ENCODE measurements around the gene EIF3L. TPM values are rescaled to one million over a fixed set of nuclear protein-coding genes. Genes with fewer than 3 reads are reported as not detected.
A peak's percentile ranks its signal among the peaks of the same experiment; 100 is the strongest.

EIF3L gene
- total RNA-seq, 2 donors from 2014 or later: 224 to 226 TPM

DNA sequence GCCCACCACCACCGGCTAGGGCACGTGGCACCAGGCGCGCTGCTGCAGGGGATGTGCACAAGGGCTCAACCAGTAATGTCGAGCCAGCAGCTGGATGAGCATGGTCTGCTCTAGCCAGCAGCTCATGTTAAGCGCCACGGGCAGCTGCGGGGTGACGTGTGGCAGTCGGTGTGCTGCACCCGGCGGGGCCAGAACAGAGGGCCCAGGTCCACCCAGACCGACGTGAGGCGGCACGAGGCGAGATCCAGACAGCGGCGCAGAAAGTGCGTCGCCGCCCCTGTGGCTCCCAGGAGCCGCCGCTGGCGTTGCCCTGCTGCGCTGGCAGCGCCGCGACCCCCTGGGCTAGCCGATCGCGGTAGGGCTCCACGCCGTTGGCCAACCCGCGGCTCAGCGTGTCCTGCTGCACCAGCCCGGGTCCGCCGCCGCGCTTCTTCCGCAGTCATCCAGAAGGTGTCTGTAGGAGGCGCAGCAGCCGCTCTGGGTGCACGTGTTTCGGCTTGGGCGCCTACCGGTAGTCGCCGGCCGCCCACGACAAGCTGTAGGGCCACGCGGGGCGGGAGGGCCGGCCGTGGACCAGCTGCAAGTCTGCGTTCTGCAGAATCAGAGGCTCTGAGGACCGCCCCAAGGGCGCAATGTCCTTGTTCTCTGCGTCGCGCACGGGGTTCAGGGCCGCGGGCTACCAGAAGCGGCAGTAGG lies 30.7 kb upstream of the EIF3L start:
- peak overlapping the region; percentile 67 for H3K4me3 ChIP-seq
- no peaks in the 10 kb centered on the region for H3K9me3 ChIP-seq
- peaks cover 13 to 18% of the 10 kb centered on the region in 2 donors for H3K4me1 ChIP-seq (ENCODE audit: control insufficient read depth in 1 of 2, low read depth in 2 of 2)
- ATAC-seq (ENCODE audit: insufficient number of reproducible peaks, low FRiP score, low read depth) (no peak), DNase-seq (ENCODE audit: low spot score) (no peak)
- H3K27me3 ChIP-seq (replicated peaks; ENCODE audit: insufficient read depth): no peaks in the 10 kb centered on the region
- TF ChIP-seq, protein P1, sequence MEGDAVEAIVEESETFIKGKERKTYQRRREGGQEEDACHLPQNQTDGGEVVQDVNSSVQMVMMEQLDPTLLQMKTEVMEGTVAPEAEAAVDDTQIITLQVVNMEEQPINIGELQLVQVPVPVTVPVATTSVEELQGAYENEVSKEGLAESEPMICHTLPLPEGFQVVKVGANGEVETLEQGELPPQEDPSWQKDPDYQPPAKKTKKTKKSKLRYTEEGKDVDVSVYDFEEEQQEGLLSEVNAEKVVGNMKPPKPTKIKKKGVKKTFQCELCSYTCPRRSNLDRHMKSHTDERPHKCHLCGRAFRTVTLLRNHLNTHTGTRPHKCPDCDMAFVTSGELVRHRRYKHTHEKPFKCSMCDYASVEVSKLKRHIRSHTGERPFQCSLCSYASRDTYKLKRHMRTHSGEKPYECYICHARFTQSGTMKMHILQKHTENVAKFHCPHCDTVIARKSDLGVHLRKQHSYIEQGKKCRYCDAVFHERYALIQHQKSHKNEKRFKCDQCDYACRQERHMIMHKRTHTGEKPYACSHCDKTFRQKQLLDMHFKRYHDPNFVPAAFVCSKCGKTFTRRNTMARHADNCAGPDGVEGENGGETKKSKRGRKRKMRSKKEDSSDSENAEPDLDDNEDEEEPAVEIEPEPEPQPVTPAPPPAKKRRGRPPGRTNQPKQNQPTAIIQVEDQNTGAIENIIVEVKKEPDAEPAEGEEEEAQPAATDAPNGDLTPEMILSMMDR (IDR thresholded peaks at IDR 0.05): no peak
- H3K36me3 ChIP-seq: no peaks in the 10 kb centered on the region
- no peak overlapping the region for H3K27ac ChIP-seq

- Histone ChIP-seq H3K36me3 (no peaks in the 10 kb centered on the region), H3K9me3 (no peaks in the 10 kb centered on the region), H3K4me3 (peak overlapping the region; percentile 67), H3K27ac (no peak overlapping the region), H3K27me3 (replicated peaks; ENCODE audit: insufficient read depth) (no peaks in the 10 kb centered on the region), H3K4me1 (ENCODE audit: control insufficient read depth in 1 of 2, low read depth in 2 of 2) (peaks cover 13 to 18% of the 10 kb centered on the region in 2 donors)
- TF ChIP-seq, protein P1 (IDR thresholded peaks at IDR 0.05): no peak
- DNase-seq (ENCODE audit: low spot score) (no peak), ATAC-seq (ENCODE audit: insufficient number of reproducible peaks, low FRiP score, low read depth) (no peak)
Measured at GRCh38 chr22:37819105-37819433, 30.1 kb upstream of the EIF3L start.

DNA sequence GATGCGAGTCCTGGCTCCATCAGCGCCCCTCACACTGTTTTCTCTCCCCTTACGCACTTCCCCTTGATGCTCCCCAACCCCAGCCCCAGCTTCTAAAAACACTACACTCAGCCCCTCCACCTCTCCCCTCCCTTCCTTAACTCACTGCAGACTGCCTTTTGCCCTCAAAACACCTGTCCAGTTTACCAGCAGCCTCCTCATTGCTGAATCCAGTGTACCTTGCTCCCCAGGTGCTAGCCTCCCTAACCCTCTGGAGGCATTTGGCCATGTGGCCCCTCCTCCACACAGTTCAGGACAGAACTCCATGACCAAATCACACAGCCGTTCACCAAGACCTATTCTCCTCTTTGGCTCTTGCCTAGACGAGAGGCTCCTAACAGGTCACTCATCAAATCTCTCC lies 28.9 kb upstream of the EIF3L start:
- ATAC-seq (ENCODE audit: insufficient number of reproducible peaks, low FRiP score, low read depth): no peak
- H3K4me3 ChIP-seq: no peak overlapping the region
- H3K27me3 ChIP-seq (replicated peaks; ENCODE audit: insufficient read depth): no peaks in the 10 kb centered on the region
- no peak for DNase-seq (ENCODE audit: low spot score)
- H3K36me3 ChIP-seq: no peaks in the 10 kb centered on the region
- TF ChIP-seq, protein P1 (IDR thresholded peaks at IDR 0.05): no peak
- no peaks in the 10 kb centered on the region for H3K9me3 ChIP-seq
- H3K27ac ChIP-seq: no peak overlapping the region
- H3K4me1 ChIP-seq (ENCODE audit: control insufficient read depth in 1 of 2, low read depth in 2 of 2): peaks cover 13 to 24% of the 10 kb centered on the region in 2 donors

- Histone ChIP-seq H3K4me3 (no peak overlapping the region), H3K27me3 (replicated peaks; ENCODE audit: insufficient read depth) (no peaks in the 10 kb centered on the region), H3K27ac (no peak overlapping the region), H3K4me1 (ENCODE audit: control insufficient read depth in 1 of 2, low read depth in 2 of 2) (peaks cover 17 to 31% of the 10 kb centered on the region in 2 donors), H3K36me3 (no peaks in the 10 kb centered on the region), H3K9me3 (no peaks in the 10 kb centered on the region)
- no peak for ATAC-seq (ENCODE audit: insufficient number of reproducible peaks, low FRiP score, low read depth)
- TF ChIP-seq, protein P1 (IDR thresholded peaks at IDR 0.05): no peak
- no peak for DNase-seq (ENCODE audit: low spot score)
Measured at GRCh38 chr22:37822079-37822833, 27.0 kb upstream of the EIF3L start.

- DNase-seq (ENCODE audit: low spot score): no peak
- no peak for ATAC-seq (ENCODE audit: insufficient number of reproducible peaks, low FRiP score, low read depth)
- no peaks in the 10 kb centered on the region for H3K36me3 ChIP-seq
- H3K9me3 ChIP-seq: no peaks in the 10 kb centered on the region
- TF ChIP-seq, protein P1 (IDR thresholded peaks at IDR 0.05): no peak
- no peak within 1 kb of the TSS for H3K27ac ChIP-seq
- peaks cover 11 to 28% of the 10 kb centered on the region in 2 donors for H3K4me1 ChIP-seq (ENCODE audit: control insufficient read depth in 1 of 2, low read depth in 2 of 2)
- H3K27me3 ChIP-seq (replicated peaks; ENCODE audit: insufficient read depth): no peaks in the 10 kb centered on the region
- H3K4me3 ChIP-seq: no peak within 1 kb of the TSS
Measured at GRCh38 chr22:37823134-37823985, 25.9 kb upstream of the EIF3L start, which contains the start of gene GALR3. TSS of gene GALR3 (plus strand) at chr22:37823382. CDS start at chr22:37823407, 25 bp downstream.
